GM23338 (cell line): Measurements from ENCODE around the gene EPS8. TPM values are rescaled to one million over a fixed set of nuclear protein-coding genes. Genes with fewer than 3 reads are reported as not detected.

ENCODE experiments used
- ATAC-seq: fragments of 200-7000 bp; cut with Tn5 transposase; 3 replicates; pipeline ENCODE4 v1.9.1; 2020
- DNase-seq: peaks from one replicate; pipeline ENCODE4 v3.0.0-alpha.2; 2015; ENCODE audit warnings: low spot score
- H2AFZ ChIP-seq: fragments of 200-600 bp; sonication (generic); 2 replicates; pipeline ENCODE4 v1.8.0; 2016; ENCODE audit warnings: antibody characterized with exemption, mild to moderate bottlenecking, moderate library complexity
- H3F3A ChIP-seq: fragments of 200-600 bp; sonication (generic); replicated peaks from 2 replicates; pipeline ENCODE4 v1.8.0; 2017; ENCODE audit warnings: antibody characterized with exemption, mixed run types, low read depth
- H3K27ac ChIP-seq: fragments of 200-600 bp; sonication (generic); 2 replicates; pipeline ENCODE4 v1.6.1; 2016; ENCODE audit warnings: low read depth
- H3K27me3 ChIP-seq: fragments of 200-600 bp; sonication (generic); 2 replicates; pipeline ENCODE4 v1.8.0; 2016; ENCODE audit warnings: mild to moderate bottlenecking, mixed run types, moderate library complexity; ENCODE audit not compliant: insufficient read depth
- H3K36me3 ChIP-seq: fragments of 200-600 bp; sonication (generic); 2 replicates; pipeline ENCODE4 v1.8.0; 2016; ENCODE audit warnings: mild to moderate bottlenecking; ENCODE audit not compliant: insufficient read depth
- H3K4me1 ChIP-seq: fragments of 200-600 bp; sonication (generic); 2 replicates; pipeline ENCODE4 v1.8.0; 2016; ENCODE audit warnings: mild to moderate bottlenecking, moderate library complexity; ENCODE audit not compliant: insufficient read depth
- H3K4me2 ChIP-seq: fragments of 200-600 bp; sonication (generic); 2 replicates; pipeline ENCODE4 v1.7.1; 2017; ENCODE audit warnings: mixed run types
- H3K4me3 ChIP-seq: fragments of 200-600 bp; sonication (generic); 2 replicates; pipeline ENCODE4 v1.6.1; 2016; ENCODE audit warnings: mixed run types
- H3K79me2 ChIP-seq: fragments of 200-600 bp; sonication (generic); replicated peaks from 2 replicates; pipeline ENCODE4 v1.8.0; 2017; ENCODE audit warnings: mild to moderate bottlenecking; ENCODE audit not compliant: insufficient read depth
- H3K9me2 ChIP-seq: fragments of 200-600 bp; sonication (generic); 2 replicates; pipeline ENCODE4 v1.8.0; 2017; ENCODE audit not compliant: insufficient read depth
- H4K20me1 ChIP-seq: fragments of 200-600 bp; sonication (generic); replicated peaks from 2 replicates; pipeline ENCODE4 v1.8.0; 2017; ENCODE audit warnings: mild to moderate bottlenecking; ENCODE audit not compliant: insufficient read depth
- H3K27ac Mint-ChIP-seq: 2 replicates; pipeline ENCODE4 v1.8.0; 2020; ENCODE audit warnings: inconsistent platforms, mild to moderate bottlenecking, moderate library complexity, mixed read lengths
- H3K27me3 Mint-ChIP-seq: 3 replicates; pipeline ENCODE4 v1.8.0; 2022; ENCODE audit warnings: low read depth, mild to moderate bottlenecking, moderate library complexity, mixed read lengths, inconsistent platforms; ENCODE audit not compliant: insufficient read depth, poor library complexity
- H3K36me3 Mint-ChIP-seq: 3 replicates; pipeline ENCODE4 v1.8.0; 2021; ENCODE audit warnings: low read depth, mild to moderate bottlenecking, inconsistent platforms, moderate library complexity, mixed read lengths
- H3K4me1 Mint-ChIP-seq: 3 replicates; pipeline ENCODE4 v1.8.0; 2020; ENCODE audit warnings: mild to moderate bottlenecking, inconsistent platforms, mixed read lengths
- H3K4me3 Mint-ChIP-seq: 3 replicates; pipeline ENCODE4 v1.8.0; 2021; ENCODE audit warnings: moderate library complexity, mild to moderate bottlenecking, inconsistent platforms, mixed read lengths
- H3K9me3 Mint-ChIP-seq: 3 replicates; pipeline ENCODE4 v1.8.0; 2020; ENCODE audit warnings: moderate library complexity, mild to moderate bottlenecking, inconsistent platforms, mixed read lengths
- CREB1 ChIP-seq: fragments of 250-450 bp; sonication (Bioruptor Pico); IDR thresholded peaks from 2 replicates; pipeline ENCODE4 v1.5.0; 2020; ENCODE audit warnings: low read depth, mild to moderate bottlenecking, moderate library complexity
- EZH2 ChIP-seq: fragments of 200-600 bp; sonication (generic); IDR thresholded peaks from one replicate; pipeline ENCODE4 v1.8.0; 2017; ENCODE audit warnings: antibody characterized with exemption, mild to moderate bottlenecking, low read depth; ENCODE audit not compliant: unreplicated experiment
- JUNB ChIP-seq: IDR thresholded peaks from one replicate; pipeline ENCODE4 v1.6.1; 2016; ENCODE audit warnings: antibody characterized with exemption; ENCODE audit not compliant: unreplicated experiment
- NANOG ChIP-seq: IDR thresholded peaks from 2 replicates; pipeline ENCODE4 v1.6.1; 2016; ENCODE audit warnings: antibody characterized with exemption, borderline replicate concordance
- POLR2AphosphoS5 ChIP-seq: IDR thresholded peaks from 2 replicates; pipeline ENCODE4 v1.6.1; 2016; ENCODE audit warnings: antibody characterized with exemption, low read depth
- ZNF114 ChIP-seq: fragments of 250-450 bp; sonication (Bioruptor Pico); IDR thresholded peaks from 2 replicates; pipeline ENCODE4 v1.5.0; 2020; ENCODE audit warnings: mild to moderate bottlenecking, moderate library complexity
- polyA plus RNA-seq: library from polyadenylated mRNA; unstranded; fragments of >200 nt; fragmentation: Nextera tagmentation; extraction: Ambion mirVana; gene quantifications from 2 replicates; pipeline ENCODE4 v1.2.1, GENCODE V29; 2016
- total RNA-seq: library from RNA; depleted of rRNA; stranded (reverse); fragments of >200 nt; shearing (Covaris generic); gene quantifications from 2 replicates; pipeline ENCODE4 v1.2.3, GENCODE V29; 2014
- TF ChIP-seq, protein P1 (sequence below), 2 experiments: fragments of 200-600 bp in 1 of 2; sonication (generic) in 1 of 2; conservative IDR thresholded peaks; 2 replicates each; pipeline versions ENCODE4 v1.5.1 to v1.6.1; 2016 to 2017; ENCODE audit warnings: antibody characterized with exemption in 2 of 2, low read depth in 2 of 2, mild to moderate bottlenecking in 2 of 2, moderate library complexity in 1 of 2
- TF ChIP-seq, protein P2 (sequence below): fragments of 250-450 bp; sonication (Bioruptor Pico); IDR thresholded peaks from 2 replicates; pipeline ENCODE4 v1.5.0; 2020; ENCODE audit warnings: mild to moderate bottlenecking, moderate library complexity

The EPS8 gene
- total and polyA plus RNA-seq, 2 experiments from 2014 or later, result 3.5 to 5.4 TPM

DNA sequence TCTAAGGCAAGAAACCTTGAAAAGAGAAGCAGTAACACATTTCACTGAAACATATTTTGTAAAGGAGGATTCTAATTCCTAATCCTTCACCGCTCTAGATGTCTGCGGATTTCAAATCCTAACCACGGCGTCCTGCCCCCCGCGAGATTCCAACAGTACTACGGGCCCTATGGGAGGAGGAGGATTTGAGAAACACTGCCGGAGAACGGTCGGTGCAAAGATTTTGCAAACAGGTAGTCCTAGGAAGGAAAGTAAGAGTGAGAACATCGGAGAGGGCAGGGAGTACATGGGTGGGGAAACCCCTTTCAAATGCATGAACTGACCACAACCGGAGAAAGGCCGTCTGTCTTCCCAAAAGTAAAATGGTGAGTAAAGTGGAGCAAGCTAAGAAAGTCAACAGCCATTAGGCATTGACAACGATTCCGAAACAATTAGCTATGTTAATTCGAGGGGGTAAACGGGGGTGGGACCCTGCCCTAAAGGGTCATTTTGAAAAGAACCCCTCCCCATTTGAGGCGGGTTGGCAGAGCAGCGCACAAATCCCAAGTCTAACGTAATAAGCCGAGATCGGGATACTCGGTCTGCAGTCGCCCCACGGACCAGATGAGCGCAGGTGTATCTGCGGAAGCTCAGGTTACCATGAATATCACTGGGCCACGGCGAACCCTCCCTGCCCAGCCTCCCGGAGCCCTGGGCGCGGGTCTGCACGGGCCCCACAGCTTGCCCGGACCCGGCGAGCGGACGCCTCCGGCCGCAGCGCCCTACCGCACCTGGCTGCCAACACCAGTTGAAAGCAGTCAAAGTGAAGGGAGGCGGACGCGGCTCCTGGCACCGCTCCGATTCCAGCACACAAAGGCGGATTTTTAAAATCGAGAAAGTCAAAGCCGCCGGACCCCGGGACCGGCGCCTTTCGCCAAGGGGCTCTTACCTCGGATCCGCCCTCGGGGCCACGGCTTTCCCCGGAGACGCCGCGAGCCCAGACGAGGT, 662 bp downstream of the EPS8 start:
- H3K36me3 Mint-ChIP-seq, result no peaks in the 10 kb centered on the region
- ATAC-seq (peak; percentile 71), DNase-seq (peak; percentile 70)
- Histone ChIP-seq H3K36me3 (no peaks in the 10 kb centered on the region), H3K9me2 (no peaks in the 10 kb centered on the region), H3K4me1 (peaks cover 13% of the 10 kb centered on the region), H2AFZ (peak overlapping the region; percentile 93), H3F3A (no peaks in the 10 kb centered on the region), H3K4me3 (peak overlapping the region; percentile 85), H3K27me3 (peaks cover 51% of the 10 kb centered on the region), H4K20me1 (no peaks in the 10 kb centered on the region), H3K4me2 (peak overlapping the region; percentile 78), H3K79me2 (no peaks in the 10 kb centered on the region; the same call in 1 of the 2 replicates), H3K27ac (no peak overlapping the region)
- H3K27me3 Mint-ChIP-seq, result peaks cover 36% of the 10 kb centered on the region
- TF ChIP-seq EZH2, result peak; percentile 25
- TF ChIP-seq POLR2AphosphoS5, result no peak
- H3K4me1 Mint-ChIP-seq, result peaks cover 12% of the 10 kb centered on the region; the same call in 2 of the 3 replicates
- H3K4me3 Mint-ChIP-seq, result peak overlapping the region; percentile 80
- peaks cover 3% of the 10 kb centered on the region; the same call in 1 of the 3 replicates for H3K9me3 Mint-ChIP-seq
- H3K27ac Mint-ChIP-seq, result no peak overlapping the region

DNA sequence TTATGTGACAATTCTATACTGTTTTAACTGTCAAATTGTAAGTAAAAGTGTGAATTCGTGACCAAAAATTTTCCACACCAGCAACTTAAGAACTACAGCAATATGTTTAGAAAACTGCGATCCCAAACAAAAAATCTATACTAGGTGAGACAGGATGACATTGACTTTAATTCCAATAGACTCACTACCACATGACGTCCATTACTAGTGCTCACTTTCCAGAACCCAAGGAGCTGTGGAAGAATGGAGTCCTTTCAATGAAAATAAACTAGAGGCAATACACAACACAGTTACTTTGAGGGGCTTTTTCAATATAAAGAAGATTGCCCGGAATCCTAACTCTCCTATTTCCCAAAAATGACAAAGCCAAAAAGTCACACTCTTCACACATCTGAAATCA, 1.4 kb downstream of the EPS8 start:
- peak overlapping the region; percentile 93 for H2AFZ ChIP-seq
- DNase-seq (no peak), ATAC-seq (no peak)
- H4K20me1 ChIP-seq, result no peaks in the 10 kb centered on the region
- Mint-ChIP-seq H3K36me3 (no peaks in the 10 kb centered on the region), H3K4me1 (peaks cover 12% of the 10 kb centered on the region; the same call in 2 of the 3 replicates), H3K9me3 (peaks cover 3% of the 10 kb centered on the region; the same call in 1 of the 3 replicates), H3K4me3 (peak overlapping the region; percentile 80), H3K27me3 (peaks cover 36% of the 10 kb centered on the region), H3K27ac (no peak overlapping the region)
- H3K79me2 ChIP-seq, result no peaks in the 10 kb centered on the region; the same call in 1 of the 2 replicates
- H3K9me2 ChIP-seq, result no peaks in the 10 kb centered on the region
- H3K4me2 ChIP-seq, result peak overlapping the region; percentile 78
- H3K36me3 ChIP-seq, result no peaks in the 10 kb centered on the region
- H3K4me3 ChIP-seq, result peak overlapping the region; percentile 85
- H3K27me3 ChIP-seq, result peaks cover 51% of the 10 kb centered on the region
- H3K4me1 ChIP-seq, result peaks cover 13% of the 10 kb centered on the region
- no peak overlapping the region for H3K27ac ChIP-seq
- no peaks in the 10 kb centered on the region for H3F3A ChIP-seq
- TF ChIP-seq CREB1 (no peak), EZH2 (no peak), POLR2AphosphoS5 (no peak), ZNF114 (CRISPR knock-in tag) (no peak), NANOG (no peak), JUNB (no peak)
- TF ChIP-seq, protein P1, sequence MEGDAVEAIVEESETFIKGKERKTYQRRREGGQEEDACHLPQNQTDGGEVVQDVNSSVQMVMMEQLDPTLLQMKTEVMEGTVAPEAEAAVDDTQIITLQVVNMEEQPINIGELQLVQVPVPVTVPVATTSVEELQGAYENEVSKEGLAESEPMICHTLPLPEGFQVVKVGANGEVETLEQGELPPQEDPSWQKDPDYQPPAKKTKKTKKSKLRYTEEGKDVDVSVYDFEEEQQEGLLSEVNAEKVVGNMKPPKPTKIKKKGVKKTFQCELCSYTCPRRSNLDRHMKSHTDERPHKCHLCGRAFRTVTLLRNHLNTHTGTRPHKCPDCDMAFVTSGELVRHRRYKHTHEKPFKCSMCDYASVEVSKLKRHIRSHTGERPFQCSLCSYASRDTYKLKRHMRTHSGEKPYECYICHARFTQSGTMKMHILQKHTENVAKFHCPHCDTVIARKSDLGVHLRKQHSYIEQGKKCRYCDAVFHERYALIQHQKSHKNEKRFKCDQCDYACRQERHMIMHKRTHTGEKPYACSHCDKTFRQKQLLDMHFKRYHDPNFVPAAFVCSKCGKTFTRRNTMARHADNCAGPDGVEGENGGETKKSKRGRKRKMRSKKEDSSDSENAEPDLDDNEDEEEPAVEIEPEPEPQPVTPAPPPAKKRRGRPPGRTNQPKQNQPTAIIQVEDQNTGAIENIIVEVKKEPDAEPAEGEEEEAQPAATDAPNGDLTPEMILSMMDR (conservative IDR thresholded peaks at IDR 0.05; ENCODE audit: low read depth in 2 of 2), result no peak
- TF ChIP-seq, protein P2, sequence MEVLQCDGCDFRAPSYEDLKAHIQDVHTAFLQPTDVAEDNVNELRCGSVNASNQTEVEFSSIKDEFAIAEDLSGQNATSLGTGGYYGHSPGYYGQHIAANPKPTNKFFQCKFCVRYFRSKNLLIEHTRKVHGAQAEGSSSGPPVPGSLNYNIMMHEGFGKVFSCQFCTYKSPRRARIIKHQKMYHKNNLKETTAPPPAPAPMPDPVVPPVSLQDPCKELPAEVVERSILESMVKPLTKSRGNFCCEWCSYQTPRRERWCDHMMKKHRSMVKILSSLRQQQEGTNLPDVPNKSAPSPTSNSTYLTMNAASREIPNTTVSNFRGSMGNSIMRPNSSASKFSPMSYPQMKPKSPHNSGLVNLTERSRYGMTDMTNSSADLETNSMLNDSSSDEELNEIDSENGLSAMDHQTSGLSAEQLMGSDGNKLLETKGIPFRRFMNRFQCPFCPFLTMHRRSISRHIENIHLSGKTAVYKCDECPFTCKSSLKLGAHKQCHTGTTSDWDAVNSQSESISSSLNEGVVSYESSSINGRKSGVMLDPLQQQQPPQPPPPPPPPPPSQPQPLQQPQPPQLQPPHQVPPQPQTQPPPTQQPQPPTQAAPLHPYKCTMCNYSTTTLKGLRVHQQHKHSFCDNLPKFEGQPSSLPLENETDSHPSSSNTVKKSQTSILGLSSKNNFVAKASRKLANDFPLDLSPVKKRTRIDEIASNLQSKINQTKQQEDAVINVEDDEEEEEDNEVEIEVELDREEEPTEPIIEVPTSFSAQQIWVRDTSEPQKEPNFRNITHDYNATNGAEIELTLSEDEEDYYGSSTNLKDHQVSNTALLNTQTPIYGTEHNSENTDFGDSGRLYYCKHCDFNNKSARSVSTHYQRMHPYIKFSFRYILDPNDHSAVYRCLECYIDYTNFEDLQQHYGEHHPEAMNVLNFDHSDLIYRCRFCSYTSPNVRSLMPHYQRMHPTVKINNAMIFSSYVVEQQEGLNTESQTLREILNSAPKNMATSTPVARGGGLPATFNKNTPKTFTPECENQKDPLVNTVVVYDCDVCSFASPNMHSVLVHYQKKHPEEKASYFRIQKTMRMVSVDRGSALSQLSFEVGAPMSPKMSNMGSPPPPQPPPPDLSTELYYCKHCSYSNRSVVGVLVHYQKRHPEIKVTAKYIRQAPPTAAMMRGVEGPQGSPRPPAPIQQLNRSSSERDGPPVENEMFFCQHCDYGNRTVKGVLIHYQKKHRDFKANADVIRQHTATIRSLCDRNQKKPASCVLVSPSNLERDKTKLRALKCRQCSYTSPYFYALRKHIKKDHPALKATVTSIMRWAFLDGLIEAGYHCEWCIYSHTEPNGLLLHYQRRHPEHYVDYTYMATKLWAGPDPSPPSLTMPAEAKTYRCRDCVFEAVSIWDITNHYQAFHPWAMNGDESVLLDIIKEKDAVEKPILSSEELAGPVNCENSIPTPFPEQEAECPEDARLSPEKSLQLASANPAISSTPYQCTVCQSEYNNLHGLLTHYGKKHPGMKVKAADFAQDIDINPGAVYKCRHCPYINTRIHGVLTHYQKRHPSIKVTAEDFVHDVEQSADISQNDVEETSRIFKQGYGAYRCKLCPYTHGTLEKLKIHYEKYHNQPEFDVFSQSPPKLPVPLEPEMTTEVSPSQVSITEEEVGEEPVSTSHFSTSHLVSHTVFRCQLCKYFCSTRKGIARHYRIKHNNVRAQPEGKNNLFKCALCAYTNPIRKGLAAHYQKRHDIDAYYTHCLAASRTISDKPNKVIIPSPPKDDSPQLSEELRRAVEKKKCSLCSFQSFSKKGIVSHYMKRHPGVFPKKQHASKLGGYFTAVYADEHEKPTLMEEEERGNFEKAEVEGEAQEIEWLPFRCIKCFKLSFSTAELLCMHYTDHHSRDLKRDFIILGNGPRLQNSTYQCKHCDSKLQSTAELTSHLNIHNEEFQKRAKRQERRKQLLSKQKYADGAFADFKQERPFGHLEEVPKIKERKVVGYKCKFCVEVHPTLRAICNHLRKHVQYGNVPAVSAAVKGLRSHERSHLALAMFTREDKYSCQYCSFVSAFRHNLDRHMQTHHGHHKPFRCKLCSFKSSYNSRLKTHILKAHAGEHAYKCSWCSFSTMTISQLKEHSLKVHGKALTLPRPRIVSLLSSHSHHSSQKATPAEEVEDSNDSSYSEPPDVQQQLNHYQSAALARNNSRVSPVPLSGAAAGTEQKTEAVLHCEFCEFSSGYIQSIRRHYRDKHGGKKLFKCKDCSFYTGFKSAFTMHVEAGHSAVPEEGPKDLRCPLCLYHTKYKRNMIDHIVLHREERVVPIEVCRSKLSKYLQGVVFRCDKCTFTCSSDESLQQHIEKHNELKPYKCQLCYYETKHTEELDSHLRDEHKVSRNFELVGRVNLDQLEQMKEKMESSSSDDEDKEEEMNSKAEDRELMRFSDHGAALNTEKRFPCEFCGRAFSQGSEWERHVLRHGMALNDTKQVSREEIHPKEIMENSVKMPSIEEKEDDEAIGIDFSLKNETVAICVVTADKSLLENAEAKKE (CRISPR knock-in tag), result no peak
